ENCODE data around the gene SIGLEC8. TPM values are rescaled to one million over a fixed set of nuclear protein-coding genes. Genes with fewer than 3 reads are reported as not detected.
"Not testable (repeated sequence)": the region's sequence is repeated elsewhere in the genome, so short reads cannot be mapped to it uniquely, and the experiment has no call there.

The SIGLEC8 gene
- total RNA-seq: under 1 TPM in 2 of 8 experiments, not detected in 6; 0.47 to 0.51 TPM

DNA sequence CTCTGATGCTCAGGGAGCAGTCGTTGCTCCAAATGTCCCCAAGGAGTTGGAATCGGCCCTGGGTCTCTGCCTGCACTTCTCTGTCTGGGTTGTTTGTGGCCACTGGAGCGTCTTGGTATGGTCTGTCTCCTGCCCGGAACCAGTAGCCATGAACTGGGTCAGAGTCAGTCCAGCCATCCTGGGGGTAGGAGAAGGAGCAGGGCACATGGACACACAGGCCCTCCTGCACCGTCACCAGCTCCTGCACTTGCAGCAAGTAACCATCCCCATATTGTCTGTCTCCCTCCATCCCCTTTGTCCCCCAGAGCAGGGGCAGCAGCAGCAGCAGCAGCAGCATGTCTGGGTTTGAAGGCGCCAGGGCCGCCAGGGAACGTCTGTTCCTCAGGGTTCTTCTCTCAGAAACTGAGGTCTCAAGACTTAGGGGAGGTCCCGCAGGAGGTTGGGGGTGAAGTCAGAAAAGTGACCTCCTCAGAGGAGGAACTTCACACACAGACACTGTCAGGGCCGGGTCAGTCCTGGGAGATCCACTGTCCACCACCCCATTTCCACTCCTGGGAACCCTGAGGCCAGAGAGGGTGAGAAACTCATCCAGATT lies at the start of gene SIGLEC8:
SIGLEC8 (minus strand) TSS at position 404 of the 595 bp plus-strand sequence; CDS start at position 337, 67 bp downstream.
- Histone ChIP-seq H3K4me1 (replicated peaks in 1 of 2) (no peaks in the 10 kb centered on the region), H3K27ac (no peak within 1 kb of the TSS), H3K4me3 (no peak within 1 kb of the TSS)
- no peak for ATAC-seq (replicated peaks in 6 of 8)
- whole genome bisulfite sequencing, 10 experiments: 0 to 54% (median 36%) methylated on average over 1 to 6 of the region's 10 CpGs; no CpG with 5 or more reads in 6 of the 10 experiments
- in situ Hi-C loops (cut with MboI; ENCODE audit: low pct_unique_long_range_greater_than_20kb in 2 of 9, low sequenced_read_pairs in 9 of 9, unreplicated experiment in 9 of 9): loop anchor here in 4 of 9 experiments (25.0 kb wide), 2 partner anchors 204 to 329 kb away; partner anchors contain the start of gene FPR3 (in 2 of the 4)

DNA sequence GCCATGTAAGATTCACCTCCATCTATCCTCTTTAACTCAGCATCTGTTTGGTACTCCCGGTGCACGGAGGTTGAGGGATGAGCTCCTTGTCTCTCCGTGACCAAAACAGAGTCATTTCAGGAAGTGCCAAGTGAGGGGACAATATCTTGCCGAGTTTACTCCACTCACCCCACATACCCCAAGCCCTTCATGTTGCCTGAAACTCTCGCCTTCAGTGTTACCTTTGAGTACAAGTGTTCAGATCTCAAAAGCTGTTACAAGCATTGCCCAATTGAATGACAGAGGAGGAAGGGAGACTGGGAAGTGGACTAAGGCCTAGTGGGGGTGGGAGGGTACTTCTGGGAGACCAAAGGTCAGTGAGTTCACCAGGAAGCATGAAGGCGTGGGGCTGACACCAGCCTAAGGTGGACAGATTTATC lies 49.4 kb upstream of the SIGLEC8 start:
- Histone ChIP-seq H3K4me1 (replicated peaks in 1 of 2) (no peaks in the 10 kb centered on the region), H3K4me3 (no peak overlapping the region), H3K27ac (no peak overlapping the region)
- in situ Hi-C loops (cut with MboI; ENCODE audit: low pct_unique_long_range_greater_than_20kb in 2 of 9, low sequenced_read_pairs in 9 of 9, unreplicated experiment in 9 of 9): no loop called here
- 0 to 100% (median 38%) methylated on average over 1 to 5 of the region's 6 CpGs; no CpG with 5 or more reads in 1 of the 10 experiments for WGBS, 10 experiments
- ATAC-seq (replicated peaks in 6 of 8): no peak

DNA sequence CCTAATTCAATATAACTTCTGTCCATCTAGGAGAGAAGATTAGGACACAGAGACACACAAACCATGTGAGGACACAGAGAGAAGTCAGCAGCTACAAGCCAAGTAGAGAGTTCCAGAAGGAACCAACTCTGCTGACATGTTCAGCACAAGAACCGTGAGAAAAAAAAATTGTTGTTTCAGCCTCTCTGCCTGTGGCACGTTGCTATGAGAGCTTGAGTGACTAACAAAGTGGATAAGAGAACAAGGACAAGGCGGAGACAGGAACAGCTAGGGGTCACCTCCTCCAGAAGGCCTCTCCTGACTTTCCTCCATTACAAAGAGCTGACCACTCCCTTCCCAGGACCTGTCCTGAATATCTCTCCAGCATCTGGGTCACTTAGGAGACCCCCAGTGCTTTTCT lies 48.9 kb upstream of the SIGLEC8 start:
- ATAC-seq (replicated peaks in 6 of 8): no peak
- Histone ChIP-seq H3K4me1 (replicated peaks in 1 of 2) (no peaks in the 10 kb centered on the region), H3K27ac (no peak overlapping the region), H3K4me3 (no peak overlapping the region)
- in situ Hi-C loops (cut with MboI; ENCODE audit: low pct_unique_long_range_greater_than_20kb in 2 of 9, low sequenced_read_pairs in 9 of 9, unreplicated experiment in 9 of 9): no loop called here
- whole genome bisulfite sequencing, 10 experiments: 0 to 30% (median 19%) methylated on average over 1 to 3 of the region's 3 CpGs; no CpG with 5 or more reads in 1 of the 10 experiments

DNA sequence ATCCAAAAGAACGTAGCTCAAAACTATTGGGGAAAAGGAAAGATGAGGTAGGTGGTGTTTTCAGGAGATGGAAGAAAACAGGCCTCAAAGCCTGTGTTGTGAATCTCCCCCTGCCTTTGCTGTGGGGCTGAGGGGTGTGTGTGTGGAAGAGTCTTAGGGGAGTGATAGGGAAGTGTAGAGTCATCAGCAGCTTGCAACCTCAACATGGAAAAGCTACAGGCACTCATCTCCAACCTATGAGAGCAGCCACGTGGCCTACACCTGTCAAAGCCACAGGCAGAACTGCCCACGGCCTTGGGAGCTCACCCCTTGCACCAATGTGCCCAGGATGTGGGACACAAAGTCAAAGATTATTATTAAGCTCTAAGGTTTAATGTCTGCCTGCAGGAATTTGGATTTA lies 47.6 kb upstream of the SIGLEC8 start:
- Histone ChIP-seq H3K4me3 (no peak overlapping the region), H3K27ac (no peak overlapping the region), H3K4me1 (replicated peaks in 1 of 2) (no peaks in the 10 kb centered on the region)
- no peak for ATAC-seq (replicated peaks in 6 of 8)
- in situ Hi-C loops (cut with MboI; ENCODE audit: low pct_unique_long_range_greater_than_20kb in 2 of 9, low sequenced_read_pairs in 9 of 9, unreplicated experiment in 9 of 9): no loop called here
- WGBS, 10 experiments: 0 to 29% (median 0%) methylated on average over 1 to 2 of the region's 3 CpGs; no CpG with 5 or more reads in 3 of the 10 experiments

DNA sequence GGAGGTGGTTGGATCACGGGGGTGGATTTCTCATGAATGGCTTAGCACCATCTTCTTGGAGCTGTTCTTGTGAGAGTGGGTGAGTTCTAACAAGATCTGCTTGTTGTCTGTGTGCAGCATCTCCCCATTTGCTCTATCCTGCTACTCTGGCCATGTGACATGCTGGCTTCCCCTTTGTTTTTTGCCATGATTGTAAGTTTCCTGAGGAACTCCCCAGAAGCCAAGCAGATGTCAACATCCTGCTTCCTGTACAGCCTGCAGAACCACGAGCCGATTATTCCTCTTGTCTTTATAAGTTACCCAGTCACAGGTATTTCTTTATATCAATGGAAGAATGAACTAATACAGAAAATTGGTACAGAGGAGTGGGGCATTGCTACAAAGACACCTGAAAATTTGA lies 45.6 kb upstream of the SIGLEC8 start:
- H3K4me1 ChIP-seq (replicated peaks in 1 of 2): no peaks in the 10 kb centered on the region
- ATAC-seq (replicated peaks in 6 of 8): no peak
- in situ Hi-C loops (cut with MboI; ENCODE audit: low pct_unique_long_range_greater_than_20kb in 2 of 9, low sequenced_read_pairs in 9 of 9, unreplicated experiment in 9 of 9): no loop called here
- H3K4me3 ChIP-seq: no peak overlapping the region
- H3K27ac ChIP-seq: no peak overlapping the region
- 0 to 40% (median 26%) methylated on average over 1 to 3 of the region's 3 CpGs; no CpG with 5 or more reads in 3 of the 10 experiments for WGBS, 10 experiments

DNA sequence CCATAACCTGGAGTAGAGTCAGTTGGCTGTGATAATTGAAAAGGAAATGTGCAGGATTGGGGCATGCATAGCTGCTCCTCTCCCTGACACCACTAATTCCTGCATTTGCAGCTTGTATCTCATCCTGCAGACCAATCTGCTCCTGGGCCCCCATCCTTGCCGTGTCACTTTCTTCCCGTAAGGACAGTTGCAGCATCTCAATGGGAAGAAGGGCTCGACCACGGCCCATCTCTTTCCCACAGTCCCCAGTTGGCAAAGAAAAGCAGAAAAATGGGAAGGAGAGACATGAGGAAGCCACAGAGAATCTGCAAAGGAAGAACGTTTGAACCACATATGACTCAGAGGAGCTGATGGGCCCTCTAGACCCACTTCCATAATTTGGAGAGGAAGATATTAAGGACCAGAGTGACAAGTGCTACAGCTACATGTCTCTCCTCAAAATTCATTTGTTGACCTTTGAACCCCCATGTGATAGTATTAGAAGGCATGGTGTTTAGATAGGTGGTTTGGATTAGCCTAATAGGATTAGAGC lies 45.1 kb upstream of the SIGLEC8 start:
- H3K27ac ChIP-seq: no peak overlapping the region
- no peaks in the 10 kb centered on the region for H3K4me1 ChIP-seq (replicated peaks in 1 of 2)
- H3K4me3 ChIP-seq: no peak overlapping the region
- WGBS, 10 experiments: 19 to 70% (median 53%) methylated on average over 1 to 5 of the region's 5 CpGs; no CpG with 5 or more reads in 4 of the 10 experiments
- no peak for ATAC-seq (replicated peaks in 6 of 8)
- in situ Hi-C loops (cut with MboI; ENCODE audit: low pct_unique_long_range_greater_than_20kb in 2 of 9, low sequenced_read_pairs in 9 of 9, unreplicated experiment in 9 of 9): no loop called here

GRCh38 chr19:51501594-51502263 lies 43.5 kb upstream of the SIGLEC8 start, which contains the start of gene SIGLEC12:
TSS of gene SIGLEC12 (minus strand) at chr19:51501800. CDS start at chr19:51501733, 67 bp downstream.
- in situ Hi-C loops (cut with MboI; ENCODE audit: low pct_unique_long_range_greater_than_20kb in 2 of 9, low sequenced_read_pairs in 9 of 9, unreplicated experiment in 9 of 9): no loop called here
- no peak within 1 kb of the TSS for H3K4me3 ChIP-seq
- no peak within 1 kb of the TSS for H3K27ac ChIP-seq
- whole genome bisulfite sequencing, 10 experiments: 10 to 74% (median 31%) methylated on average over 2 to 9 of the region's 12 CpGs; no CpG with 5 or more reads in 6 of the 10 experiments
- ATAC-seq (replicated peaks in 6 of 8): no peak
- no peaks in the 10 kb centered on the region for H3K4me1 ChIP-seq (replicated peaks in 1 of 2)

GRCh38 chr19:51500931-51501330 lies 42.7 kb upstream of the SIGLEC8 start:
- H3K27ac ChIP-seq; H3K4me3 ChIP-seq; ATAC-seq (replicated peaks in 6 of 8); H3K4me1 ChIP-seq (replicated peaks in 1 of 2); in situ Hi-C loops (cut with MboI; ENCODE audit: low pct_unique_long_range_greater_than_20kb in 2 of 9, low sequenced_read_pairs in 9 of 9, unreplicated experiment in 9 of 9): not testable (repeated sequence)
- WGBS, 10 experiments: 0% methylated on average over 1 of the region's 8 CpGs; no CpG with 5 or more reads in 8 of the 10 experiments

- Histone ChIP-seq H3K27ac (no peak overlapping the region), H3K4me1 (replicated peaks in 1 of 2) (no peaks in the 10 kb centered on the region), H3K4me3 (no peak overlapping the region)
- no peak for ATAC-seq (replicated peaks in 6 of 8)
- WGBS, 10 experiments: 0 to 29% (median 7%) methylated on average over 1 to 2 of the region's 3 CpGs; no CpG with 5 or more reads in 4 of the 10 experiments
- in situ Hi-C loops (cut with MboI; ENCODE audit: low pct_unique_long_range_greater_than_20kb in 2 of 9, low sequenced_read_pairs in 9 of 9, unreplicated experiment in 9 of 9): loop anchor here in 1 of 9 experiments (25.0 kb wide), 1 partner anchor 165 kb away; no protein-coding TSS in a partner anchor
Observed at GRCh38 chr19:51497666-51498065, 39.4 kb upstream of the SIGLEC8 start.

GRCh38 chr19:51493776-51494175 lies 35.5 kb upstream of the SIGLEC8 start:
- H3K4me3 ChIP-seq: no peak overlapping the region
- WGBS, 10 experiments: 0 to 29% (median 0%) methylated on average over 1 to 2 of the region's 2 CpGs; no CpG with 5 or more reads in 3 of the 10 experiments
- H3K27ac ChIP-seq: no peak overlapping the region
- H3K4me1 ChIP-seq (replicated peaks in 1 of 2): no peaks in the 10 kb centered on the region
- no peak for ATAC-seq (replicated peaks in 6 of 8)
- in situ Hi-C loops (cut with MboI; ENCODE audit: low pct_unique_long_range_greater_than_20kb in 2 of 9, low sequenced_read_pairs in 9 of 9, unreplicated experiment in 9 of 9): loop anchor here in 1 of 9 experiments (25.0 kb wide), 1 partner anchor 169 kb away; no protein-coding TSS in a partner anchor

DNA sequence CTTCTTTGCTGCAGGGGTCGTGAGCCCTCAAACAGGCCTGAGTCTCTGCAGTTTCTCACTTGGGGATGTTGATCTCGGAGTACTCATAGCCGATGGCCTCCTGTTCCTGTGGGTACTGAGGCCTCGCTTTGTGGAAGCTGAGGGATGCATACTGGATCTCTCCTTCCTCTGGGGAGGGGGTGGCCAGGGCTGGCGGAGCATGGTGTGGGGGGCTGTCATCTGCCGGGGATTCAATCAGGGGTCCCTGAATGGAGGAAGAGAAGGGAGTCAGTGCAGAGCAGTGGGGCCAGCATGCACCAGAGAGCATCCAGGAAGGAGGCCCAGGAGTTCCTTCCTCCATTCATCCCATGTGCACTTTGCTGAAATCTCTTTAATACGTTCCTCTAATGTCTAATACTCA lies 33.3 kb upstream of the SIGLEC8 start:
- H3K4me3 ChIP-seq: no peak overlapping the region
- no peak for ATAC-seq (replicated peaks in 6 of 8)
- H3K4me1 ChIP-seq (replicated peaks in 1 of 2): no peaks in the 10 kb centered on the region
- WGBS, 10 experiments: 0 to 50% (median 0%) methylated on average over 1 to 4 of the region's 7 CpGs; no CpG with 5 or more reads in 3 of the 10 experiments
- in situ Hi-C loops (cut with MboI; ENCODE audit: low pct_unique_long_range_greater_than_20kb in 2 of 9, low sequenced_read_pairs in 9 of 9, unreplicated experiment in 9 of 9): loop anchor here in 1 of 9 experiments (25.0 kb wide), 1 partner anchor 171 kb away; no protein-coding TSS in a partner anchor
- no peak overlapping the region for H3K27ac ChIP-seq

DNA sequence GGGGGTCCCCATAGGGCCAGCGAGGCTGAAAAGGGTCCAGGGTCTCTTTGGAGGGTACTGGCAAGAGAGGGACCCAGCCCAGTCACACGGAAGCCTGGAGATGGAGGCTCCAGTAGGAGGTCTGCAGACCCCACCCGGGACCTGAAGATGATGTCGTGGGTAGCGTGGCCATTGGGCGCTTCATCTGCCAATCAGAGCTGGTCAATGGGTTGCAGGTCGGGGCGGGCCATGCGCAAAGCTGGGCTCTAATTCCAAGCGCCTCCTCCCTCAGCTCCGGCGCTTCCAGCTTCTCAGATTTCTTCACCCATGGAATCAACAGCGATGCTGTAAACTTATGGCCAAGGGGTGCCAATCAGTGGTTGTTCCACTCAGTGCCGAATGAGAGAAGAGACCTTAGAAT lies 32.4 kb upstream of the SIGLEC8 start:
- Histone ChIP-seq H3K27ac (no peak overlapping the region), H3K4me1 (replicated peaks in 1 of 2) (no peaks in the 10 kb centered on the region), H3K4me3 (no peak overlapping the region)
- WGBS, 10 experiments: 0 to 77% (median 48%) methylated on average over 2 to 12 of the region's 14 CpGs; no CpG with 5 or more reads in 3 of the 10 experiments
- ATAC-seq (replicated peaks in 6 of 8): no peak
- in situ Hi-C loops (cut with MboI; ENCODE audit: low pct_unique_long_range_greater_than_20kb in 2 of 9, low sequenced_read_pairs in 9 of 9, unreplicated experiment in 9 of 9): loop anchor here in 1 of 9 experiments (25.0 kb wide), 1 partner anchor 172 kb away; no protein-coding TSS in a partner anchor

DNA sequence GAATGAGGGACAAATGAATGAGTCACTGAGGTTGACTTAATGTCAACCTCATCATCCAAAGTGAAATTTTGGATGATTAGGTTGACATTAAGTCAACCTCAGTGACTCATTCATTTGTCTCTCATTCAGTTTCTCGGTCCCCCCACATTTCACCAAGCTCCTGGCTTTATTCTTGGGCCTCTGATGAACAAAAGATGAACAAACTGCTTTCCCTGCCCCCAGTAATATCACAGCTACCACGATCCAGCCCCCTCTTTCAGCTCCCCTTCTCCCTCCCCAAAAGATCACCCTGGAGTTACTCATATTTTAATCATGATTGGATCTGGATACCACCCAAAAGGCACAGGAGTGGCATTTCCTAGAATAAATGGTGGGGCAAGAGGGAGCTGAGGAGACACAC lies 30.9 kb upstream of the SIGLEC8 start:
- Histone ChIP-seq H3K27ac (no peak overlapping the region), H3K4me1 (replicated peaks in 1 of 2) (no peaks in the 10 kb centered on the region), H3K4me3 (no peak overlapping the region)
- ATAC-seq (replicated peaks in 6 of 8): no peak
- WGBS, 10 experiments: 0 to 34% (median 0%) methylated on average over 1 to 2 of the region's 2 CpGs; no CpG with 5 or more reads in 7 of the 10 experiments
- in situ Hi-C loops (cut with MboI; ENCODE audit: low pct_unique_long_range_greater_than_20kb in 2 of 9, low sequenced_read_pairs in 9 of 9, unreplicated experiment in 9 of 9): loop anchor here in 1 of 9 experiments (25.0 kb wide), 1 partner anchor 173 kb away; no protein-coding TSS in a partner anchor
